Stimulated activated CD4-positive, alpha-beta T cell treated with anti-CD3 and anti-CD28 coated beads, Interleukin-4, amount 100 ng/mL, for 48 hours (primary cell): ENCODE results near the gene SCN8A.
A peak's percentile ranks its signal among the peaks of the same experiment; 100 is the strongest.
"Not testable (repeated sequence)": the region's sequence is repeated elsewhere in the genome, so short reads cannot be mapped to it uniquely, and the experiment has no call there.

Experiments used
- DNase-seq, 2 donors: peaks; one replicate each; pipeline ENCODE4 v3.0.0-alpha.2; 2020; ENCODE audit warnings: low read depth in 2 of 2

The SCN8A gene

GRCh38 chr12:51591016-51591901 lies at the start of gene SCN8A:
Gene SCN8A (plus strand): TSS chr12:51591233. CDS start chr12:51662818, 71,585 bp downstream.
- peak; percentile 31 to 36 for DNase-seq

- no peak for DNase-seq
Observed at GRCh38 chr12:51546097-51546496, 44.9 kb upstream of the SCN8A start.

- no peak for DNase-seq
Observed at GRCh38 chr12:51547606-51548005, 43.4 kb upstream of the SCN8A start.

GRCh38 chr12:51548241-51548640 lies 42.8 kb upstream of the SCN8A start:
- DNase-seq = no peak

DNA sequence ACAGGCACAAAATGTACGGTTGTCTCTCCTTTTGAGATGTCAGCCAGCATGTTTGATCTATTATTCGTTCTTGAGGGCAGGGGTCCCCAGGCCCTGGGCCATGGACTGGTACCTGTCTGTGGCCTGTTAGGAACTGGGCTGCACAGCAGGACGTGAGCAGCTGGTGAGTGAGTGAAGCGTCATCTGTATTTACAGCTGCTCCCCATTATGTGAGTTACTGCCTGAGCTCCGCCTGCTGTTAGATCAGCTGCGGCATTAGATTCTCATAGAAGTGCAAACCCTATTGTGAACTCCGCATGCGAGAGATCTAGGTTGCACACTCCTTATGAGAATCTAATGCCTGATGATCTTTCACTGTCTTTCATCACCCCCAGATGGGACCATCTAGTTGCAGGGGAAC lies 41.4 kb upstream of the SCN8A start:
- no peak for DNase-seq

GRCh38 chr12:51568271-51569032 lies 22.6 kb upstream of the SCN8A start:
- DNase-seq = not testable (repeated sequence)

DNA sequence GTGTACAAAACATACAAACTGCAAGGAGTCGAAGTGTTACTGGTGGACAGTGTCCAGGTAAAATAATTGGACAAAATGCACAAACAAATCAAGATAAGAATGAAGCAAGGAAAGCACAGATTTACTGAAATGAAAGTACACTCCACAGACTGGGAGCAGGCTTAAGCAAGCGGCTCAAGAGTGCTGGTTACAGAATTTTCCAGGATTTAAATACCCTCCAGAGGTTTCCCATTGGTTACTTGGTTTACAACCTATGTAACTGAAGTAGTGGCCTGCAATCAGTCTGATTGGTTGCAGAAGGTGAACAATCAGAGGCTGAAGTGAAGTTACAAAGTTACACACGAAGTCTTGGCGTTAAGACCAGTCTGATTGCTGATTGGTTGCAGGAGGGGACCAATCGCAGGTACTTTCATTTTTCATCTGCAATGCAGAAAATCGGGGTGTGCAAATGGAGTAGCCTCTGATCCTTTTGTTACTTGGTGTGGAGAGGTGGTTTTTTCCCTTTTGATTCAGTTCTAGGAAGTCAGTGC lies 11.6 kb upstream of the SCN8A start:
- DNase-seq = no peak

GRCh38 chr12:51589060-51589459 lies 2.0 kb upstream of the SCN8A start:
- DNase-seq = no peak

DNA sequence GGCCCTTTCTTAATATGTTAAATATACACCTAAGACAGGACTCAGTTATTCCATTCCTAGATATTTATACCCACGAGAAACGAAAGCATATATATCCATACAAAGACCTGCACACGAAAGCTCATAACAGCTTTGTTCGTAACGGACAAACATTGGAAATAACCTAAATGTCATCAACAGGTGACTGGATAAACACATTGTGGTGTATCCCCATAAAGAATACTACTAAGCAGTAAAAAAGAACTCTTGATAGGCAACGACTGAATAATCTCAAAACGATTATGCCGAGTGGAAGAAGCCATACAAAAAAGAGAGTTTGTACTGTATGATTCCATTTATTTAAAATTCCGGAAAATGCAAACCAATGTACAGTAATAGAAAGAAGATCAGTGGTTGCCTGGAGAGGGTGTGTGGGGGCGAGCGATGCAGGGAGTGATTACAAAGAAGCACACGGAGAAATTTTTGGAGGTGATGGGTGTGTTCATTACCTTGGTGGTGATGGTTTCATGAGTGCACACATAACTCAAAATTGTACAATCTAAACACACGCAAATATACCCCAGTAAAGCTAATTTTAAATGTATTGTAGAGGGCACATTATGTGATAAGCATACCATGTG lies 1.4 kb upstream of the SCN8A start:
- no peak for DNase-seq

GRCh38 chr12:51590347-51591015 lies 552 bp upstream of the SCN8A start:
- peak; percentile 69 to 70 for DNase-seq

GRCh38 chr12:51592034-51592705 lies 1.1 kb downstream of the SCN8A start:
- no peak for DNase-seq

GRCh38 chr12:51593021-51593420 lies 2.0 kb downstream of the SCN8A start:
- DNase-seq = no peak

- peak; percentile 4 to 8 for DNase-seq
Observed at GRCh38 chr12:51593539-51593938, 2.5 kb downstream of the SCN8A start.

DNA sequence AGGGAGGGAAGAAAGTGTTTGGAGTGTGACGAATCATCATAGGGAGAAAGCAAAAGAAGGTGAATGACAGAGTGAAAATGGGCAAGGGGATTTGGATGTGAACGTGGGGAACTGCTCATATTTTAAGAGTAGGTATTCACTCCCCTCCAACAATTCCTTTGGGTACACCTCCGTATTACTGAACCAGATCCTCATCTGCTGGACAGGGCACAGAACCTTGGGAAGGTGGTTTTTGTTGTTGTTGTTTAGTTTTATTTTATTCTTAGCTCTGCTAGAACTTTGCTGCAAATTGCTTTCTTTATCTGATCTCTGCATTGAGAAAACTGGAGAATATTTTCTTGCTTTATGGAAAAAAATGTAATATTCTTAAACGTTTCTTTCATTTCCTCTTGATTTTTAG lies 7.1 kb downstream of the SCN8A start:
- DNase-seq = no peak

DNA sequence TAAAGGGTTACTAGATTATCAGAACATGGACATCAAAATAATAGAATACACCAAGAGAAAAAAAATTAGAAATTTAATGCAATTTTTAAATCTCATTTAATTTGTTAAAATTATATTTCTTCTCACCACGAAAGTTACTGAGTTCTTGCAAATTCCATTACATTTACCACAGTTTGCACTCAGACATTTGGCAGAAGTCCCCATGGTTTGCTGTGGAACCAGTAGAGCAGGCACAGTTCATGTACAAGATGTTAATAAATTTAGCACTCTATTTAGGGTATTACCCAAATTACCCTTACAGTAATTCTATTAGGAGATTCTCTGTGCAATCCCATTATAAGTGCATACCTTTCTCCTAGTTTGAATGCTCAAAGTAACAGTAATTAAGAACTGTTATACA lies 9.7 kb downstream of the SCN8A start:
- no peak for DNase-seq

- no peak for DNase-seq
Observed at GRCh38 chr12:51601241-51601640, 10.2 kb downstream of the SCN8A start.

DNA sequence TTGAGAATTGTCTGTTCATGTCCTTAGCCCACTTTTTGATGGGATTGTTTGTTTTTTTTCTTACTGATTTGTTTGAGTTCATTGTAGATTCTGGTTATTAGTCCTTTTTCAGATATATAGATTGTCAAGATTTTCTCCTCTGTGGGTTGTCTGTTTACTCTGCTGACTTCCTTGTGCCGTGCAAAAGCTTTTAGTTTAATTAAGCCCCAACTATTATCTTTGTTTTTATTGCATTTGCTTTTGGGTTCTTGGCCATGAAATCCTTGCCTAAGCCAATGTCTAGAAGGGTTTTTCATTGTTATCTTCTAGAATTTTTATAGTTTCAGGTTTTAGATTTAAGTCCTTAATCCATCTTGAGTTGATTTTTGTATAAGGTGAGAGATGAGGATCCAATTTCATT lies 14.9 kb downstream of the SCN8A start:
- not testable (repeated sequence) for DNase-seq

GRCh38 chr12:51607197-51607596 lies 16.2 kb downstream of the SCN8A start:
- DNase-seq = not testable (repeated sequence)

- DNase-seq = no peak
Observed at GRCh38 chr12:51620448-51620847, 29.4 kb downstream of the SCN8A start.

DNA sequence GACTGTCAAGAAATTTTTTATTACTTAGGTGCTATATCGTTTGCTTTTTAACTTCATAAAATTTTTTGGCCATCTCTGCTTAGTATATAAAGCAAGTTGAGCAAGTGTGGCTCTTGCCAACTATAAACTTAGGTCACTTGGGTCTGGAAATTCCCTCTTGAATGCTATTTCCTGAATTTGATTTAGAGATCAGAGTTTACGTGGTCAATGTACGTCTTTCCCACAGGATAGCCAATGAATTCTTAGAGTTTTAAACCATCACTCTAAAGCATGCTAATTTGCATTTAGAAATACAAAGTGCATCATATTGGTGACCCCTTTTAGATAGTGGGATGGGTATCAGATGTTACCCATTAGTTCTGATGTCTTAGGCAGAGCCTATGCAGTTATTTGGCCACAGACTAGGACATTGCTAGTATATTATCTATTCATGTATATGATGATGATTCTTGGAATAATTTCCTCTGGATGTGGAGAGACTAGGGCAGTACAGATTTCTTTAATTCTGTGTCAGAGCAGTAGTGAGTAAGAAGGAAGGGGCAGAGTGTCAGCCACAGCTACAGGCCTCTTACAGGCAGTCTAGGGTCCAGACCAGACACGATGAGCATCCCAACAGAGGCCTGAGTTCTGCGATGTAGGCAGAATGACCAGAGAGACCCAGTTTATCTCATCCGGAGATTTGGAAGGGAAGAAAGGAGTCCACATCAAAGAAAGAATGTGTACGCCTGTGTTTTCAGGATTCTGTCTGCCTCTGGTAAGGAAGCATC lies 30.3 kb downstream of the SCN8A start:
- DNase-seq = no peak
